Subcutaneous abdominal adipose tissue (tissue), 5 donors: ENCODE measurements around the gene DENND10.
A peak's percentile ranks its signal among the peaks of the same experiment; 100 is the strongest.
"Not testable (repeated sequence)": the region's sequence is repeated elsewhere in the genome, so short reads cannot be mapped to it uniquely, and the experiment has no call there.

Experiments
- H3K27ac ChIP-seq: one replicate; pipeline ENCODE4 v1.7.0; 2013; ENCODE audit warnings: low read depth, mild to moderate bottlenecking, inconsistent platforms, low read length, moderate library complexity
- H3K27me3 ChIP-seq, 5 donors: one replicate each; pipeline ENCODE4 v1.7.0; 2013; ENCODE audit warnings: low read length in 5 of 5, inconsistent platforms in 1 of 5; ENCODE audit not compliant: control insufficient read depth in 5 of 5, insufficient read depth in 4 of 5
- H3K36me3 ChIP-seq, 5 donors: one replicate each; pipeline ENCODE4 v1.7.0; 2013; ENCODE audit warnings: low read length in 5 of 5; ENCODE audit not compliant: control insufficient read depth in 5 of 5, insufficient read depth in 5 of 5
- H3K4me1 ChIP-seq, 5 donors: one replicate each; pipeline ENCODE4 v1.7.0; 2013; ENCODE audit warnings: low read length in 5 of 5, mild to moderate bottlenecking in 3 of 5, moderate library complexity in 1 of 5; ENCODE audit not compliant: control insufficient read depth in 5 of 5, insufficient read depth in 5 of 5
- H3K4me3 ChIP-seq, 5 donors: one replicate each; pipeline ENCODE4 v1.7.0; 2013; ENCODE audit warnings: low read length in 5 of 5, low read depth in 1 of 5
- H3K9ac ChIP-seq, 5 donors: one replicate each; pipeline ENCODE4 v1.7.0; 2013; ENCODE audit warnings: low read length in 5 of 5, mild to moderate bottlenecking in 4 of 5, moderate library complexity in 3 of 5
- H3K9me3 ChIP-seq, 5 donors: one replicate each; pipeline ENCODE4 v1.7.0; 2013; ENCODE audit warnings: low read length in 5 of 5; ENCODE audit not compliant: control insufficient read depth in 5 of 5
- donor health status: healthy.
- donor health status: healthy.
- donor health status: healthy.
- donor health status: healthy.
- donor health status: healthy.

Gene DENND10

GRCh38 chr10:119139464-119140067 lies 35.7 kb downstream of the DENND10 start:
- Histone ChIP-seq H3K36me3 (peaks cover 0 to 20% (median 7%) of the 10 kb centered on the region in 5 donors), H3K4me3 (no peak overlapping the region), H3K9ac (no peak overlapping the region), H3K27ac (no peak overlapping the region), H3K9me3 (no peaks in the 10 kb centered on the region), H3K27me3 (no peaks in the 10 kb centered on the region), H3K4me1 (peaks cover 0 to 18% (median 15%) of the 10 kb centered on the region in 5 donors)

GRCh38 chr10:119140603-119141245 lies 36.8 kb downstream of the DENND10 start:
- Histone ChIP-seq H3K4me3 (no peak overlapping the region), H3K27me3 (no peaks in the 10 kb centered on the region), H3K9me3 (no peaks in the 10 kb centered on the region), H3K27ac (no peak overlapping the region), H3K9ac (no peak overlapping the region), H3K4me1 (peaks cover 0 to 11% (median 5%) of the 10 kb centered on the region in 5 donors), H3K36me3 (peaks cover 0 to 22% (median 7%) of the 10 kb centered on the region in 5 donors)

- H3K4me3 ChIP-seq: no peak overlapping the region
Measured at GRCh38 chr10:119143657-119144056, 39.7 kb downstream of the DENND10 start.

GRCh38 chr10:119149157-119149556 lies 45.2 kb downstream of the DENND10 start:
- Histone ChIP-seq H3K27me3 (no peaks in the 10 kb centered on the region), H3K27ac (no peak overlapping the region), H3K9ac (no peak overlapping the region), H3K36me3 (peaks cover 0 to 62% (median 41%) of the 10 kb centered on the region in 5 donors), H3K4me1 (no peaks in the 10 kb centered on the region), H3K4me3 (no peak overlapping the region), H3K9me3 (no peaks in the 10 kb centered on the region)

More at GRCh38 chr10:119143657-119144056, 39.7 kb downstream of the DENND10 start:
- Histone ChIP-seq H3K36me3 (peaks cover 0 to 45% (median 26%) of the 10 kb centered on the region in 5 donors), H3K9me3 (no peaks in the 10 kb centered on the region), H3K4me1 (peaks cover 0 to 4% (median 0%) of the 10 kb centered on the region in 5 donors), H3K9ac (no peak overlapping the region), H3K27ac (no peak overlapping the region), H3K27me3 (no peaks in the 10 kb centered on the region)

GRCh38 chr10:119149729-119150128 lies 45.8 kb downstream of the DENND10 start:
- Histone ChIP-seq H3K4me3 (no peak overlapping the region), H3K9ac (no peak overlapping the region), H3K9me3 (no peaks in the 10 kb centered on the region), H3K27me3 (no peaks in the 10 kb centered on the region), H3K4me1 (no peaks in the 10 kb centered on the region), H3K27ac (no peak overlapping the region), H3K36me3 (peaks cover 1 to 68% (median 47%) of the 10 kb centered on the region in 5 donors)

- not testable (repeated sequence) for H3K4me1 ChIP-seq, H3K27me3 ChIP-seq, H3K4me3 ChIP-seq, H3K9ac ChIP-seq, H3K9me3 ChIP-seq, H3K27ac ChIP-seq
- peaks cover 7 to 78% (median 60%) of the 10 kb centered on the region in 5 donors for H3K36me3 ChIP-seq
Measured at GRCh38 chr10:119151601-119152000, 47.7 kb downstream of the DENND10 start.

- H3K4me3 ChIP-seq: no peak overlapping the region
- no peak overlapping the region for H3K27ac ChIP-seq
- H3K9ac ChIP-seq: no peak overlapping the region
- no peaks in the 10 kb centered on the region for H3K27me3 ChIP-seq
- H3K9me3 ChIP-seq: no peaks in the 10 kb centered on the region
- peaks cover 7 to 73% (median 58%) of the 10 kb centered on the region in 5 donors for H3K36me3 ChIP-seq
- no peaks in the 10 kb centered on the region for H3K4me1 ChIP-seq
Measured at GRCh38 chr10:119153041-119153440, 49.1 kb downstream of the DENND10 start.

- no peak overlapping the region for H3K4me3 ChIP-seq
- no peaks in the 10 kb centered on the region for H3K9me3 ChIP-seq
- H3K9ac ChIP-seq: no peak overlapping the region
- H3K36me3 ChIP-seq: peaks cover 7 to 73% (median 60%) of the 10 kb centered on the region in 5 donors
- H3K27me3 ChIP-seq: no peaks in the 10 kb centered on the region
- H3K4me1 ChIP-seq: no peaks in the 10 kb centered on the region
- H3K27ac ChIP-seq: no peak overlapping the region
Measured at GRCh38 chr10:119153661-119154060, 49.7 kb downstream of the DENND10 start.

- Histone ChIP-seq H3K4me3 (no peak overlapping the region), H3K9ac (no peak overlapping the region), H3K36me3 (peaks cover 7 to 65% (median 44%) of the 10 kb centered on the region in 5 donors), H3K4me1 (peaks cover 0 to 2% (median 0%) of the 10 kb centered on the region in 5 donors), H3K27ac (no peak overlapping the region), H3K9me3 (no peaks in the 10 kb centered on the region), H3K27me3 (no peaks in the 10 kb centered on the region)
Measured at GRCh38 chr10:119159332-119159731, 55.4 kb downstream of the DENND10 start.

- H3K27ac ChIP-seq: no peak overlapping the region
Measured at GRCh38 chr10:119161680-119162451, 58.0 kb downstream of the DENND10 start.

More at GRCh38 chr10:119161680-119162451, 58.0 kb downstream of the DENND10 start:
- no peaks in the 10 kb centered on the region for H3K27me3 ChIP-seq
- H3K4me3 ChIP-seq: no peak overlapping the region
- H3K36me3 ChIP-seq: peaks cover 0 to 41% (median 24%) of the 10 kb centered on the region in 5 donors
- peak overlapping the region in 1 of 5 donors; percentile 2 for H3K9ac ChIP-seq
- H3K9me3 ChIP-seq: no peaks in the 10 kb centered on the region
- peaks cover 6 to 21% (median 20%) of the 10 kb centered on the region in 5 donors for H3K4me1 ChIP-seq
